GM12873 (cell line): Measurements from ENCODE around the gene NELL2.

Experiments used
- TF ChIP-seq, protein P1 (sequence below): IDR thresholded peaks from 2 replicates; pipeline ENCODE4 v1.5.1; 2012; ENCODE audit warnings: low read depth, mild to moderate bottlenecking, moderate library complexity, low read length, control low read depth; ENCODE audit not compliant: insufficient read depth; ENCODE audit errors: missing control alignments

The NELL2 gene

DNA sequence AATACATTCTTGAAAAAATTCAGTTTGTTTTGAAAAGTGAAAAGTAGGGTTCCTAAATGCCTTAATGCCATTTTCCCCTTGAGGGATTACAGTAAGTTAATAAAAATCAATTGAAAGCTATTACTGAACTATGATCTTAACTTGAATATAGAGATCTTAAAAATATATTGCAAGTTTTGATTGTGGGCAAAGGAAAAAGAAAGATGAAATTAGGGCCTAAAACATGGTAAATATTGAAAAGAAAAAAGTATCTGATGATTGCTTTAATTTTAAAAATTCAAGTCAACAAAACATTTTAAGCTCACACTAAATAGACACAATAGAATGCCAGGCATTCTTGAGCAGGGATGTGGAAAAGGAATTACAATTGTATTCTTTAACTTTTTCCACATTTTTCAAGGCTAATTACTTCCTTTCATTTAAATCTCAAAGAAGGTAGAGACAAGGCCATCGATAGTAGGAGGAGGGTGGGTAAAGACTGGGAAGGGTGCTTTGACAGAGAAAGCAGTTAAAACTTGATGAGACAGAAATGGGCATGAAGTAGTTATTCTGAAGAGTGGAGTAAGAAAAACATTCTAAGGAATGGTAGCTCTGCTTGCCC lies 294.4 kb downstream of the NELL2 start:
- TF ChIP-seq, protein P1, sequence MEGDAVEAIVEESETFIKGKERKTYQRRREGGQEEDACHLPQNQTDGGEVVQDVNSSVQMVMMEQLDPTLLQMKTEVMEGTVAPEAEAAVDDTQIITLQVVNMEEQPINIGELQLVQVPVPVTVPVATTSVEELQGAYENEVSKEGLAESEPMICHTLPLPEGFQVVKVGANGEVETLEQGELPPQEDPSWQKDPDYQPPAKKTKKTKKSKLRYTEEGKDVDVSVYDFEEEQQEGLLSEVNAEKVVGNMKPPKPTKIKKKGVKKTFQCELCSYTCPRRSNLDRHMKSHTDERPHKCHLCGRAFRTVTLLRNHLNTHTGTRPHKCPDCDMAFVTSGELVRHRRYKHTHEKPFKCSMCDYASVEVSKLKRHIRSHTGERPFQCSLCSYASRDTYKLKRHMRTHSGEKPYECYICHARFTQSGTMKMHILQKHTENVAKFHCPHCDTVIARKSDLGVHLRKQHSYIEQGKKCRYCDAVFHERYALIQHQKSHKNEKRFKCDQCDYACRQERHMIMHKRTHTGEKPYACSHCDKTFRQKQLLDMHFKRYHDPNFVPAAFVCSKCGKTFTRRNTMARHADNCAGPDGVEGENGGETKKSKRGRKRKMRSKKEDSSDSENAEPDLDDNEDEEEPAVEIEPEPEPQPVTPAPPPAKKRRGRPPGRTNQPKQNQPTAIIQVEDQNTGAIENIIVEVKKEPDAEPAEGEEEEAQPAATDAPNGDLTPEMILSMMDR = no peak

DNA sequence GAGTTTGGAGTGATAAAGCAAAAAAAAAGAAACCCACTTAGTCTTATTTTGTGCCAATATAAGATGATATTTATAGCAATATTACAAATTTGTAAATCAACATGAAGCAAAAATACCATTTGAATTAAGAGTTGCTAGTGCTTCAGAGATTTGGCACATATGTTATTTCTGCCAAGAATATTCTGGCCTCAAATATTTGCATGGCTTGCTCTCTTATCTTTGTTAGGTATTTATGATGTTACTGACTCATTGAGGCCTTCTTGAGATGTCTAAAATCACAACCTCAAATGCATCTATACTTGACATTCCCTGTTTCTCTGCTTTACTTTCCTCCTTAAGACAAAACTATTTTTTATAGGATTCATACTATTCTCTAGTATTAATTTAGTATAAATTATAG lies 301.5 kb downstream of the NELL2 start:
- TF ChIP-seq, protein P1 = no peak

DNA sequence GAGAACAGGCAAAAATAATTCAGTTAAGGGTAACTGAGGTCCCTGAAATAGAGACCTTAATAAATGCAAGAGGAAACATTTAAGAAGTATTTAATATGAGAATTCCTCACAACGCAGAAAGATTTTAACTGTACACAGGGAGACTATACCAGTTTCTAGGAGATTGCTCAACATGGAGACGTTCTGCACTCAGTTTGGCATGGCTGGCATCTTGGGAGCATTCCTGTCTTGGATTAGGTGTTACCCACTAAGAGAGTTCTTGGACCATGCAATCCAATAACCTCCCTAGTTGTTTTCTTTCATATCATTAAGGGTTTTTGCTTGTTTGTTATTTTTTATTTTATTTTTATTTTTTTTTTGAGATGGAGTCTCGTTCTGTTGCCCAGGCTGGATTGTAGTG lies 302.4 kb downstream of the NELL2 start:
- TF ChIP-seq, protein P1 = no peak

DNA sequence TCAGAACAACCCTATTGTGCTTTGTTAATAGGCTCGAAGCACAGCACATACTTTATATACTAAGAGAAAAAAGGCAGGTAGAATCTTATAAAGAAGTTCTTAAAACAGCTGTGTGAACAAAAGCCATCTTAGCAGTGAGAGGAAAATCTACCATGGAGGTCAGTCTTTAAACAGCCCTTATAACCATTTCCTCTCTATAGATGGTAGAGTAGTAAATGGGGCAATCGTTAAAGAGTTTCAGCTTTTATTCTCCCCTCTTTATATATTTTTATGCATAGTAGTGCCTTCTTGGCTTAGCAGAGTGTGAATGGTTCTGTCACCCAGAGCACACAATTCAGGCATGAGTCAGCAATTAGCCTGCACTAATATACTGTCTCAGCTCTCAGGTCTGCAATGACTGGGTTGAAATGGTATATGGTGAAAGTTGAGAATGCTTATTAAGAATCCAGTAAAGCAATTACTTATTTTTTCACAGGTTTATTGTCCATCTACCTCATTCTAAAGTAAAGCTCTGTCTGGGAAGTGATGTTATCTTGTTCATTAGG lies 305.0 kb downstream of the NELL2 start:
- TF ChIP-seq, protein P1 = no peak

DNA sequence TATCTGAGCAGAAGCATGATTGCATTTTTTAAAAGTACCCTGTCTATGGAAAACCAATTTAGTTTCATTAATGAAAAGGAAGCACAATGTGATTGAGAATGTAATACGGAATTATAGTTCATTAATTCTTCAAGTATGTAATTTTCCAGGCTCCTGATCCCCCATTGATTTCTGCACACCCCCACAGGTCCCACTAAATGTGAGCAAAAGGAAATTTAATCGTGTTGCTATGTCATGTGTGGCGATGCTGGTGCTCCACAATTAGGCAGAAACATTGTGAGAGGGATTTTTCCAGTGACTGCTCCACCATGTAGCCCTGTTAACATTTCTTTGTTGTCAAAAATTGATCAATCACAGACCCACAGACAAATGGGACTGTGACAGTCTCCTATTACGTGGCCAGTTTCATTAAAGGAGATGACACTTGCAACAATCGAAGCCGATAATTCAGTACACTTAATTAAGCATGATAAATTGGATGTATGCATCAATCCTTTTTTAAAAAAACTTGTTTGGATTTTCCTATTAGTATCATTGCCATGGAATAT lies 306.0 kb downstream of the NELL2 start:
- TF ChIP-seq, protein P1 = no peak

DNA sequence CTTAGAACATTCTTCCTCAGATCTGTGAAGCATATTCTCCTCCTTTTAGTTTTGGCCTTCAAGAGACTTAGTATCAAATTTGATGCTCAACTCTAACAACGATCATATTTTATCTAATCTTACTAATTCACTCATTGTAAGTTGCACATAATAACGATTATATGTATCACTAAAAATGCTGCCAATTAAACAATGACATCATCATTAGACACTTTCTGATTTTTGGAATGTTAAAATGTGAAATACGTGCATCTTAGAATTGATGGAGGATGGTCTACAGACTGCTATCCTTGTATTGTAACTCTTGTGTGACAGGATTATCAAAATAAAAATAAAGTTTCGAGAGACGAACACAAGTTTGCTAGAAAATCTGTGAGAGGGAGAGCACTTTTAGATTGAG lies 311.0 kb downstream of the NELL2 start:
- TF ChIP-seq, protein P1 = no peak

DNA sequence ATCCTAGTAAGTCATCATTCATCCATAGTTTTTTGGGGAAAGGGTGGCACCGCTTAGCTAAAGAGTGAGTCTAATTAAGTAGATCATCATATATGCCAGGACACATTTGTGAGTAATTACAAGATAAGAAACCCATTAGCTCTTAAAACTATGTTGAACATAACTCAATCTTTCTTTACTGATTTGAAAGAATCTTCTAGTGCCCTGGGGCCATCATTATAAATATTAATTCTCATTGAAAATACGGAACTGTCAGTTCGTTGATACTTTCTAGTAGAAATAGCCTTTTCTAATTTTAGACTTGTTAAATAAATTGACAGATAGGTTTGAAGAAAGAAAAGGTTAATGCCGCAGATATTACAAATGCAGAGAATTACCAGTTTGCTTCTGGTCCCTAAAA lies 312.6 kb downstream of the NELL2 start:
- TF ChIP-seq, protein P1 = no peak
